Activated T-cell treated with anti-CD3 and anti-CD28 coated beads for 48 hours (primary cell): Measurements from ENCODE around the gene WASHC3.

Experiments
- DNase-seq: peaks from one replicate; pipeline ENCODE4 v3.0.0-alpha.2; 2020; ENCODE audit warnings: low read depth

The WASHC3 gene

DNA sequence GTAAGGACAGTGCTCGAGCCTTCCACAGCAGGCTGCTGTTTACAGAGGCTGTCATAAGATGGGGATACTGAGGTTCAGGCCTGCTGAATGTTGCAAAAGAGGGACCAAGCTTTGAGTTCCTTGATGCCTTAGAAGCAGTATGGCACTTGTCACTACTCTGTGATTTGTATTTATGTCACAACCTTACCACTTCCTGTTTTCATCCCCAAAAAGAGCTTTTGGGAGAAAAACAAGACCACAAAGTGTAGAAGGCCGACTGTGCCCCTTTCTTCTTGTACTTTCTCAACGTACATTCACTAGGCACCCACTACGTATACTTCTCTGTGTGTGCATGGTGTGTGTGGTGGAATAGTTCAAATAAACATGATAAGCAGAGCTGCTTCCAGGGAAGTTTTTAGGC lies 94.3 kb downstream of the WASHC3 start:
- no peak for DNase-seq

DNA sequence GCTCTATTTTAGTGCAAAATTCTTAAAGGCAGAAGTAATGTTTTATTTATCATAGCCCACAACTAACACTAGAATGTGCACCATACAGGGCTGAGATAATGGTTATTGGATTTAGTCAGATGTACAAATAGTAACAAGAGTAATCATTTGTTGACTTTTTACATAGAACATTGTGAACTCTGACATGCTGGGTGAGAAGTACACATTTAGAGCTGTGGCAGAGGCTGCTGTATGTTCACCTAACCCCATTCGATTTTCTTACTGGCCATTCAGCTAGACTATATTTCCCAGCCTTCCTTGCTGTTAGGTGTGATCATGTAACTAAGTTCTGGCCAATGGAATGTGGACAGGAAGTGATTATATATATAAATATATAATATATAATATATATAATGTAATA lies 95.3 kb downstream of the WASHC3 start:
- no peak for DNase-seq

GRCh38 chr12:101963697-101964096 lies 98.1 kb downstream of the WASHC3 start:
- DNase-seq, result no peak
